HG02973 (cell line): ENCODE results near the gene NRXN3.

Source experiments
- ATAC-seq: cut with Tn5 transposase; IDR thresholded peaks from one replicate; pipeline ENCODE4 v1.9.1; 2021; ENCODE audit warnings: moderate library complexity; ENCODE audit not compliant: unreplicated experiment

The NRXN3 gene

GRCh38 chr14:79878785-79879184, 1708.6 kb downstream of the NRXN3 start:
- ATAC-seq = no peak

- no peak for ATAC-seq
Measured at GRCh38 chr14:79881299-79881698, 1711.1 kb downstream of the NRXN3 start.

- ATAC-seq = no peak
Measured at GRCh38 chr14:79890527-79890926, 1720.4 kb downstream of the NRXN3 start.

GRCh38 chr14:79896009-79896408, 1725.8 kb downstream of the NRXN3 start:
- ATAC-seq = no peak

GRCh38 chr14:79899610-79900009, 1729.4 kb downstream of the NRXN3 start:
- no peak for ATAC-seq

GRCh38 chr14:79904497-79904896, 1734.3 kb downstream of the NRXN3 start:
- no peak for ATAC-seq

- ATAC-seq = no peak
Measured at GRCh38 chr14:79906994-79907393, 1736.8 kb downstream of the NRXN3 start.

- ATAC-seq = no peak
Measured at GRCh38 chr14:79910086-79910485, 1739.9 kb downstream of the NRXN3 start.

- no peak for ATAC-seq
Measured at GRCh38 chr14:79911744-79912143, 1741.6 kb downstream of the NRXN3 start.

- ATAC-seq = no peak
Measured at GRCh38 chr14:79914595-79914994, 1744.4 kb downstream of the NRXN3 start.

- no peak for ATAC-seq
Measured at GRCh38 chr14:79915406-79915805, 1745.2 kb downstream of the NRXN3 start.

- ATAC-seq = no peak
Measured at GRCh38 chr14:79916281-79916680, 1746.1 kb downstream of the NRXN3 start.

GRCh38 chr14:79916892-79917291, 1746.7 kb downstream of the NRXN3 start:
- ATAC-seq = no peak
